GM12891 (cell line): ENCODE results near the gene TLR2.

Experiments used
- POLR2A ChIP-seq: IDR thresholded peaks from 2 replicates; pipeline ENCODE4 v1.6.1; 2011; ENCODE audit warnings: low read depth, low read length, control low read depth
- POLR2AphosphoS5 ChIP-seq: IDR thresholded peaks from 2 replicates; pipeline ENCODE4 v1.6.1; 2011; ENCODE audit warnings: low read depth, low read length, control low read depth
- SPI1 ChIP-seq: IDR thresholded peaks from 2 replicates; pipeline ENCODE4 v1.6.1; 2011; ENCODE audit warnings: low read depth, low read length, control low read depth
- TAF1 ChIP-seq: IDR thresholded peaks from 2 replicates; pipeline ENCODE4 v1.6.1; 2011; ENCODE audit warnings: low read depth, low read length, control low read depth

DNA sequence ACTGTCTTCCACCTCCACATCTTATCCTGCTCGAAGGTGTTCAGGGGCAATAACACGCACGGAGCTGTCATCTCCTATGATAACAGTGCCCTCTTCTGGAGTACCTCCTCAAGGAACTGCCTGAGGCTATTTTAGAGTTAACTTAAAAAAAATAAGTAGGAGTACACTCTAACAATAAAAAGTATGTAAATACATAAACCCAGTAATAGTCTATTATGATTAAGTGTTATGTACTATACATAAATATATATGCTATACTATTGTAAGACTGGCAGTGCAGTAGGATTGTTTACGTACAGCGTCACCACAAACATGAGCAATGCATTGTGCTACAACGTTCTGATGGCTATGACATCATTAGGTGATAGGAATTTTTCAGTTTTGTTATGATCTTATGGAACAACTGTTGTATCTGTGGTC is 34.5 kb upstream of the TLR2 start:
- TF ChIP-seq POLR2AphosphoS5 (no peak), POLR2A (no peak), TAF1 (no peak), SPI1 (no peak)
